Stimulated activated CD8-positive, alpha-beta memory T cell treated with anti-CD3 and anti-CD28 coated beads, Interleukin-12 subunit alpha, Interleukin-12 subunit beta, amount 100 ng/mL, for 24 hours (primary cell): Measurements from ENCODE around the gene TGFB2.

Source experiments
- DNase-seq: peaks from one replicate; pipeline ENCODE4 v3.0.0-alpha.2; 2020; ENCODE audit errors: extremely low read depth

TGFB2 gene

DNA sequence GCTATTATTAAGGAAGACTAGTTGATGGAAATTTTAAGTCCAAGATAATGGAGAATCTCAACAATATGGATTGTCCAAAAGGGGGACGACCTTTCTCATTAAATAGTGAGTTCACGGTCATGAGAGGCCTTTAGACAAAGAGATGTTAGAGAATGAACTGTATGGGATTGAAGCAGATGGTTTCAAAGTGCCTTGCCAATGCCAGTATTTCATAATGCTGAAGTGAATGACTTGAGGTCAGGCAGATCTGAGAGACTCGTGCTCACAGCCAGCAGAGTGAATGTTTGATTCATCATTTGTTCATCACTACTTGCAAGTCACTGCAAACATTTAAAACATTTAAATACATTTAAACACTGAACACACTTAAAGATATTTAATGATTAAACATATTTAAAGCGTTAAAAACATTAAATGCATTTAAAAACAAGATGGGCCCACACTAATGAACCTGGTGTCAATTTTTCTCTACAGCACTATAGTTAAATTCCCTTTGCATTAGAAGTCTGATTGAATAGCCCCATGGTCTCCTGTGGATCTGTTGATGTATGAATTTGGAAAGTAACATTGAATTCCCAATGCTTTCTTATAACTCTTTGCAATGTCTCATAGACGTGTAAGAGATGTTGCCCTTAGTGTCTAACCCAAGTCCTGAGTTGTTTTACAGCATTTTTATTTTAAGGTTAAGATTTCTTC, 80.7 kb downstream of the TGFB2 start:
- no peak for DNase-seq

DNA sequence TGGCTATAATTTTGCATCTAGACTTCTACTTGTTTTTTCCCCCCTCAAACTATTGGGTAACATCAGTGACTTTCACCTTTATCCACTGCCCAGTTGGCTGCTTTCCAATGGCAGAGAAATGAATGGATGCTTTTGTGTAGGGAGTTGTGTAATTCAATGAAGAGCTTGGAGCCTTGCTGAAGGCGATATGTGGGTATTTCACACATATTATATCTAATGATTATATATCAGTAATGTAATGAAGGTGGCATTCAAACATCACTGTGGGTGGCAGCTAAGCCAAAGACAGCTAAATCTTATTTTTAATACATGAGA, 81.2 kb downstream of the TGFB2 start:
- DNase-seq = no peak

- no peak for DNase-seq
Observed at GRCh38 chr1:218429301-218429700, 84.2 kb downstream of the TGFB2 start.

GRCh38 chr1:218430346-218430745, 85.2 kb downstream of the TGFB2 start:
- no peak for DNase-seq

DNA sequence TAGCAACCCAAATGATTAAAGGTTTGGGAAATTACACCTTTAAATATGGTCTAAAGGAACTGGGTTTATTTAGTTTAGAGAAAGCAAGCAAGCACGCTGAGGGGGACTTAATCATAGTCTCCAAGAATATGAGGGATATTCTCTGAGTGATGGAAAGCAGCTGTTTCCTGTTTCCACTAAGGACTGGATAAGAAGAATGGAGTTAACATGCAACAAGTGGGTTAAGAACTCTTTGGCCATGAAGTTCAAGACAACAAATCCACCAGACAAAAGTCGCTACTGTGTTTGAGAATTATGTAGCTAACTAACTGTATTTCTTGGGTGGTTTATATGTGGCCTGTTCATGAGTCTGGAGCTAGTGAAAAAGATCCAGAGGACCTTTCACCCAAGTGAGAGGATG, 85.7 kb downstream of the TGFB2 start:
- no peak for DNase-seq

- DNase-seq = no peak
Observed at GRCh38 chr1:218431476-218431875, 86.3 kb downstream of the TGFB2 start.

GRCh38 chr1:218433744-218434143, 88.6 kb downstream of the TGFB2 start:
- no peak for DNase-seq

- DNase-seq = no peak
Observed at GRCh38 chr1:218435528-218435927, 90.4 kb downstream of the TGFB2 start.

DNA sequence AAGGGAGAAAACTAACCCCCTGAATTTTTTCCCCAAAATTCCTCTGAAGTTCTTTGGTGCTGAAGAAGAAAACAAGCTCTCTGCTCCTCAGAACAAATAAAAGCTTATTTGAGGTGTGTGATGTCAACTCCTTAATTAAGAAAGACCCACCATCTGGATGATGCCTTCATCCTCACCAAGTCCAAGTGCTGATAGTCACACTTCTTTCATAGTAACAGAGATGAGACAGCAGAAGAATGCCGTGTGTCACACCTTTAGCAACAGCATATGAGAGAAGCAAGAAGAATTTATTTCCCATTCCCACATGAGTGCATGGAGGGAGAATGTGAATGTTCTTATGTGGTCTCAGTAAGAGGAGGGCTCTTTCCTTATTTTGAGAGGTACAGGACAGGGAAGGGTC, 91.2 kb downstream of the TGFB2 start:
- no peak for DNase-seq

DNA sequence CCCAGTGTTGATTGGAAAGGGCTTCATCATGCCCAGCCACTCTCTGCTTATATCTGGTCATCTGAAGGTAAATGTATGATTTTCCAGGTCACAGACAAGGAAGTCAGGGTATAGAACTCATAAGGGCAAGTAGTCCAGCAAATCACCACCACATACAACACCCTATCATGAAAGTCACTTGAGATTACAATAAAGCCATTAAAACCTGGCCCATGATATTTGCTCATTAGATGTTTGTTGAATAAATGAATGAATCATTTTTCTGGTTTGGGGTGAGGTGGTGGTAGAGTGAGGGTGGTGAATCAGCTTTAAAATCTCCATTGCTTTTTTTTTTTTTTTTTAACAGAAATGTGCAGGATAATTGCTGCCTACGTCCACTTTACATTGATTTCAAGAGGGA, 91.9 kb downstream of the TGFB2 start:
- DNase-seq = no peak

GRCh38 chr1:218439541-218440295, 94.6 kb downstream of the TGFB2 start:
- no peak for DNase-seq

DNA sequence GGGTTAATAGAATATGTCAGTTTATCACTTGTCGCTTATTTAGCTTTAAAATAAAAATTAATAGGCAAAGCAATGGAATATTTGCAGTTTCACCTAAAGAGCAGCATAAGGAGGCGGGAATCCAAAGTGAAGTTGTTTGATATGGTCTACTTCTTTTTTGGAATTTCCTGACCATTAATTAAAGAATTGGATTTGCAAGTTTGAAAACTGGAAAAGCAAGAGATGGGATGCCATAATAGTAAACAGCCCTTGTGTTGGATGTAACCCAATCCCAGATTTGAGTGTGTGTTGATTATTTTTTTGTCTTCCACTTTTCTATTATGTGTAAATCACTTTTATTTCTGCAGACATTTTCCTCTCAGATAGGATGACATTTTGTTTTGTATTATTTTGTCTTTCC, 98.1 kb downstream of the TGFB2 start:
- no peak for DNase-seq

DNA sequence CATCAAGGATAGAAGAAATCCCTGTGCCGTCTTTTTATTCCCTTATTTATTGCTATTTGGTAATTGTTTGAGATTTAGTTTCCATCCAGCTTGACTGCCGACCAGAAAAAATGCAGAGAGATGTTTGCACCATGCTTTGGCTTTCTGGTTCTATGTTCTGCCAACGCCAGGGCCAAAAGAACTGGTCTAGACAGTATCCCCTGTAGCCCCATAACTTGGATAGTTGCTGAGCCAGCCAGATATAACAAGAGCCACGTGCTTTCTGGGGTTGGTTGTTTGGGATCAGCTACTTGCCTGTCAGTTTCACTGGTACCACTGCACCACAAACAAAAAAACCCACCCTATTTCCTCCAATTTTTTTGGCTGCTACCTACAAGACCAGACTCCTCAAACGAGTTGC, 99.0 kb downstream of the TGFB2 start:
- no peak for DNase-seq

DNA sequence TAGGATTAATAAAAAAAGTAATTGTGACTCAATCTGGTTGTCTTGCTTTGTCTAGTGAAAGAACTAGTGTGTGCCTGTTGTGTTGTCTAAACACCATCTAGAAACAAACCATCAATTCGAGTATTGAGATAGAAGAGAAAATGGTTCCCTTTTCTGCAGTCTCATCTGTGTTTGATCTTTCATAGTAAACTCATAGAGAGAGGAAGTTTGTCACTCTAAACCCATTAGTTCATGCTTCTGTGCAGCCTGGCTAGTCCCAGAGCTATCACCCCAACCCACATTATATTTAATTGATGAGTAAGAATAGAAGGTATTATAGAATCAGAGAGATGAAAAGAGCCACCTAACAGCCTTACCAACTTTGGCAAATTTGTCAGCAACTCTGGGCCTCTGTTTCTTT, 99.5 kb downstream of the TGFB2 start:
- no peak for DNase-seq

GRCh38 chr1:218447010-218447689, 102.0 kb downstream of the TGFB2 start:
- no peak for DNase-seq

- DNase-seq = no peak
Observed at GRCh38 chr1:218451415-218451814, 106.3 kb downstream of the TGFB2 start.

DNA sequence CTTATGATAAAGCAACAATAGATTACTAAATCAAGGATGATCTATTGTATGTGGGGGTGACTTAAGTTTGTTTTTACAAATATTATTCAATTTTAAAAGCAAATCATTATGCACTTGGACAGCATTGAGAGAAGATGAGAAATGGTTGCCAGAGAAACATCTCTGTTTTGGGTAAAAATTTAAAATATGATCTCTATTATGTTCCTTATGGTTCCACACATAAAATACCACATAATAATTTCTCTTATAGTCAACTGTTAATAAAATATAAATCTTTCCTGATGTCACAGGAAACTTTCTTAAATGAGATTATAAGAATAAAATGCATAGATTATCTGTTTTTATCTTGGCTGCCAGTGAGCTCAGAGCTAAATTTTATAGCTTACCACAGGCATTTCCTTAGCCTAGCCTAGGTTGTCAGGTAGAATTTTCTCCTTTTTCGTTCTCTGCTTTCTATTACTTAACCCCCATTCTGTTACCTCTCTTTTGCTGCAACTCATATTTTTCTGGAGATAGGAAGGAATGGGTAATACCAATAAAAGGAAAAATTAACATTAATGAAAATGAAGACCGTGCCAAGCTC, 109.7 kb downstream of the TGFB2 start:
- no peak for DNase-seq

DNA sequence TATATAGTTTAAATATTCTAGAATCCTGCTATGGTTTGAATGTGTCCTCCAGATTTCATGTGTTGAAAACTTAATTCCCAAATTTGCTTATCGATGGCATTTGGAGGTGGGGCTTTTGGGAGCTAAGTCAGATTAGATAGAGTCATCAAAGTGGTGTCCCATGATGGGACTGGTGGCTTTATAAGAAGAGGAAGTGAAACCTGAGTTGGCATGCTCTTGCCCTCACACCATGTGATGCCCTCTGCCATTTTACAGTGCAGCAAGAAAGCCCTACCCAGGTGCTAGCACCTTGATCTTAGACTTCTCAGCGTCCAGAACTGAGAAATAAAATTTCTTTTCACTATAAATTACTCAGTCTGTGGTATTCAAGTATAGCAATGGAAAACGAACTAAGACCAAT, 111.3 kb downstream of the TGFB2 start:
- no peak for DNase-seq

DNA sequence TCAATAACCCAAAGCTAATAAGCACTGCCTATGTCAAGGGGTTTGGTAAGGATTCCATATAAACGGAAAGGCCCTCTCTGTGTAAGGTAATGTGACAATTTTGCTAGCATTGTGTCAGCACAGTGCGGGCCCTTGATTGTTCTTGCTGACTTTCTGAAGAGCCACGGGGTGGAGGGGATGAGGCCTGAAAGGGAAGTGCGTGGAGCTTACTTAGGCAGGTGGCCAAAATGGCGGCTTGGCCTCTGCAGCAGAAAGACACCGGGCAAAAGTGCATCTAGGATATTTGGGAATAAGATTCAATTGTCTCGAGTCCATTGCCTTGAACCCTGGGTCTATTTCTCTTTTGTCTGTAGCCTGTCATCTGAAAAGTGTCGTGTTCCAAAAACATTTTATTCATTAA, 114.3 kb downstream of the TGFB2 start:
- no peak for DNase-seq

GRCh38 chr1:218459878-218460711, 115.0 kb downstream of the TGFB2 start:
- no peak for DNase-seq

DNA sequence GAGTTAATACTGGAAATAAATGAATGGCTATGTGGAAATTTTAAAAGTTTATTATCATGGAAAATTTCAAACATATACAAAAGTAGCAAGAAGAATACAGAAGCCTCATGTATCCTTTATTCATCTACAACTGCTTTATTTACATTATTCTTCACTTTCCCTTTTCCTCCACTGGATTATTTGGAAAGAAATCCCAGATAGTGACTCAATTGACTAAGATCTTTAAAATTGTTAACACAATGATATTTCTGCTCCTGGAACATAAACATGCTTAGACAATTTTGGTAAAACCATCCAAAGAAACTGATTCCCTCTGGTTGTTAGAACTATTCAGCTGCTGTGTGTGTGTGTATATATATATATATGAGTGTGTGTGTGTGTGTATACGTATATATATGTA, 116.2 kb downstream of the TGFB2 start:
- DNase-seq = no peak

DNA sequence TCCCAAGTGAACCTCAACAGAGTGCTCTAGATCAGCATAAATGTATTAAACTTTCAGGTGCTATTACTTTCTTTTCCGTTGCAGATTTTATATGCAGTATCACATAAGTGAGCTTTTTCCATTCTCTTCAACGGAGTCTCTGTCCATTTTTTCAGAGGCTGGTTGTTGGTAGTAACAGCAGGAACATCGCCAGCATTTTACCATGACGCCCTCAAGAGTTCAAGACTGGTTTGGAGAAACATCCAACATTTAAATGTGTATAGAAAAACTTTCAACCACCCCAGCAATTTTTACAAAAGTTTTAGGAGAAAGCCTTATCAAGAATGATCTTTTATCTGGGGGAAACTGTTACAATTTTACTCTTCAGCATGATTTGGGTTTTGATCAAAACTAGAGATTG, 117.0 kb downstream of the TGFB2 start:
- no peak for DNase-seq
